ENCODE measurements around the gene POU2F2. TPM values are rescaled to one million over a fixed set of nuclear protein-coding genes. Genes with fewer than 3 reads are reported as not detected.
A peak's percentile ranks its signal among the peaks of the same experiment; 100 is the strongest.

Gene POU2F2
- total and polyA plus RNA-seq, 2 experiments from 2014 or later: 1.5 to 3.0 TPM

- in situ Hi-C loops (cut with MboI): no loop called here
- H3F3A ChIP-seq (ENCODE audit: insufficient read depth): no peaks in the 10 kb centered on the region
- H3K27ac ChIP-seq: no peak overlapping the region
- H3K4me1 ChIP-seq (ENCODE audit: insufficient read depth): no peaks in the 10 kb centered on the region
- 82 to 88% methylated on average over 15 to 17 of the region's 18 CpGs for WGBS, 2 experiments (ENCODE audit: low coverage in 1 of 2, low lambda C conversion rate in 2 of 2, missing lambda C conversion rate in 2 of 2)
- H3K36me3 ChIP-seq (ENCODE audit: low read depth): no peaks in the 10 kb centered on the region
- no peak overlapping the region for H3K4me3 ChIP-seq
- no peaks in the 10 kb centered on the region for H4K20me1 ChIP-seq (ENCODE audit: insufficient read depth)
- DNase-seq: no peak
- H3K4me2 ChIP-seq (ENCODE audit: unreplicated experiment): no peak overlapping the region
- TF ChIP-seq EZH2 (IDR thresholded peaks at IDR 0.05; ENCODE audit: insufficient read depth, poor library complexity, severe bottlenecking) (no peak), EZH2phosphoT487 (IDR thresholded peaks at IDR 0.05; ENCODE audit: insufficient read depth, low read depth) (no peak)
- H3K27me3 ChIP-seq (replicated peaks; ENCODE audit: insufficient read depth): 0 out of 2 replicates have a peak, but pooled peaks cover 2% of the 10 kb centered on the region
- H3K9ac ChIP-seq: no peak overlapping the region
- no peaks in the 10 kb centered on the region for H3K79me2 ChIP-seq (ENCODE audit: insufficient read depth)
- H3K9me2 ChIP-seq (ENCODE audit: insufficient read depth): no peaks in the 10 kb centered on the region
- H2AFZ ChIP-seq: no peak overlapping the region
- H3K9me3 ChIP-seq (ENCODE audit: low read depth): no peaks in the 10 kb centered on the region
Measured at GRCh38 chr19:42054205-42054604, 78.0 kb downstream of the POU2F2 start.

- TF ChIP-seq EZH2 (IDR thresholded peaks at IDR 0.05; ENCODE audit: insufficient read depth, poor library complexity, severe bottlenecking) (no peak), EZH2phosphoT487 (IDR thresholded peaks at IDR 0.05; ENCODE audit: insufficient read depth, low read depth) (no peak)
- in situ Hi-C loops (cut with MboI): no loop called here
- DNase-seq: no peak
- no peaks in the 10 kb centered on the region for H3K9me2 ChIP-seq (ENCODE audit: insufficient read depth)
- no peak overlapping the region for H2AFZ ChIP-seq
- H3K4me3 ChIP-seq: no peak overlapping the region
- no peaks in the 10 kb centered on the region for H3K4me1 ChIP-seq (ENCODE audit: insufficient read depth)
- no peaks in the 10 kb centered on the region for H3K36me3 ChIP-seq (ENCODE audit: low read depth)
- H3F3A ChIP-seq (ENCODE audit: insufficient read depth): no peaks in the 10 kb centered on the region
- H3K79me2 ChIP-seq (ENCODE audit: insufficient read depth): no peaks in the 10 kb centered on the region
- peaks cover 3% of the 10 kb centered on the region; the same call in 1 of the 2 replicates for H3K27me3 ChIP-seq (replicated peaks; ENCODE audit: insufficient read depth)
- WGBS, 2 experiments (ENCODE audit: low coverage in 1 of 2, low lambda C conversion rate in 2 of 2, missing lambda C conversion rate in 2 of 2): 72 to 81% methylated on average over 13 to 17 of the region's 17 CpGs
- H3K27ac ChIP-seq: no peak overlapping the region
- H3K9me3 ChIP-seq (ENCODE audit: low read depth): no peaks in the 10 kb centered on the region
- H3K4me2 ChIP-seq (ENCODE audit: unreplicated experiment): no peak overlapping the region
- no peak overlapping the region for H3K9ac ChIP-seq
- H4K20me1 ChIP-seq (ENCODE audit: insufficient read depth): no peaks in the 10 kb centered on the region
Measured at GRCh38 chr19:42053037-42053935, 79.0 kb downstream of the POU2F2 start.

GRCh38 chr19:42052241-42052863 lies 79.9 kb downstream of the POU2F2 start:
- Histone ChIP-seq H3K4me3 (no peak overlapping the region), H3K9me3 (ENCODE audit: low read depth) (no peaks in the 10 kb centered on the region), H4K20me1 (ENCODE audit: insufficient read depth) (no peaks in the 10 kb centered on the region), H3K36me3 (ENCODE audit: low read depth) (no peaks in the 10 kb centered on the region), H3K27ac (no peak overlapping the region), H3K9me2 (ENCODE audit: insufficient read depth) (no peaks in the 10 kb centered on the region), H3K9ac (no peak overlapping the region), H3K4me2 (ENCODE audit: unreplicated experiment) (no peak overlapping the region), H2AFZ (no peak overlapping the region), H3K79me2 (ENCODE audit: insufficient read depth) (no peaks in the 10 kb centered on the region), H3K4me1 (ENCODE audit: insufficient read depth) (no peaks in the 10 kb centered on the region), H3F3A (ENCODE audit: insufficient read depth) (no peaks in the 10 kb centered on the region), H3K27me3 (replicated peaks; ENCODE audit: insufficient read depth) (peaks cover 3% of the 10 kb centered on the region; the same call in 1 of the 2 replicates)
- DNase-seq: no peak
- 59 to 64% methylated on average over 10 of the region's 10 CpGs for WGBS, 2 experiments (ENCODE audit: low coverage in 1 of 2, low lambda C conversion rate in 2 of 2, missing lambda C conversion rate in 2 of 2)
- in situ Hi-C loops (cut with MboI): no loop called here
- TF ChIP-seq EZH2phosphoT487 (IDR thresholded peaks at IDR 0.05; ENCODE audit: insufficient read depth, low read depth): no peak
- TF ChIP-seq EZH2 (IDR thresholded peaks at IDR 0.05; ENCODE audit: insufficient read depth, poor library complexity, severe bottlenecking): no peak

- Histone ChIP-seq H3K27ac (no peak overlapping the region), H3K27me3 (replicated peaks; ENCODE audit: insufficient read depth) (peaks cover 8% of the 10 kb centered on the region; the same call in 1 of the 2 replicates), H3K9ac (no peak overlapping the region), H3K4me3 (no peak overlapping the region), H4K20me1 (ENCODE audit: insufficient read depth) (no peaks in the 10 kb centered on the region), H3K9me2 (ENCODE audit: insufficient read depth) (no peaks in the 10 kb centered on the region), H3K4me2 (ENCODE audit: unreplicated experiment) (no peak overlapping the region), H2AFZ (no peak overlapping the region), H3K9me3 (ENCODE audit: low read depth) (no peaks in the 10 kb centered on the region), H3K79me2 (ENCODE audit: insufficient read depth) (no peaks in the 10 kb centered on the region), H3F3A (ENCODE audit: insufficient read depth) (no peaks in the 10 kb centered on the region), H3K36me3 (ENCODE audit: low read depth) (no peaks in the 10 kb centered on the region), H3K4me1 (ENCODE audit: insufficient read depth) (no peaks in the 10 kb centered on the region)
- DNase-seq: peak; percentile 62
- 80 to 82% methylated on average over 14 of the region's 14 CpGs for WGBS, 2 experiments (ENCODE audit: low coverage in 1 of 2, low lambda C conversion rate in 2 of 2, missing lambda C conversion rate in 2 of 2)
- in situ Hi-C loops (cut with MboI): no loop called here
- TF ChIP-seq EZH2 (IDR thresholded peaks at IDR 0.05; ENCODE audit: insufficient read depth, poor library complexity, severe bottlenecking) (no peak), EZH2phosphoT487 (IDR thresholded peaks at IDR 0.05; ENCODE audit: insufficient read depth, low read depth) (no peak)
Measured at GRCh38 chr19:42051166-42052115, 80.8 kb downstream of the POU2F2 start.
